GM19455 (cell line): Measurements from ENCODE around the gene SRCIN1.

Experiments
- ATAC-seq: cut with Tn5 transposase; IDR thresholded peaks from one replicate; pipeline ENCODE4 v1.9.1; 2021; ENCODE audit not compliant: unreplicated experiment

Gene SRCIN1

GRCh38 chr17:38583828-38584349 lies 21.9 kb downstream of the SRCIN1 start:
- no peak for ATAC-seq

- ATAC-seq: no peak
Measured at GRCh38 chr17:38583176-38583575, 22.6 kb downstream of the SRCIN1 start.

- ATAC-seq: no peak
Measured at GRCh38 chr17:38582069-38582468, 23.7 kb downstream of the SRCIN1 start.

- ATAC-seq: no peak
Measured at GRCh38 chr17:38579934-38580333, 25.8 kb downstream of the SRCIN1 start.

GRCh38 chr17:38579083-38579480 lies 26.7 kb downstream of the SRCIN1 start:
- no peak for ATAC-seq

GRCh38 chr17:38578229-38579082 lies 27.3 kb downstream of the SRCIN1 start:
- no peak for ATAC-seq

- no peak for ATAC-seq
Measured at GRCh38 chr17:38577645-38578173, 28.0 kb downstream of the SRCIN1 start.

GRCh38 chr17:38577244-38577643 lies 28.5 kb downstream of the SRCIN1 start:
- ATAC-seq: no peak

- no peak for ATAC-seq
Measured at GRCh38 chr17:38575781-38576180, 30.0 kb downstream of the SRCIN1 start.

GRCh38 chr17:38574712-38575111 lies 31.0 kb downstream of the SRCIN1 start:
- ATAC-seq: no peak

GRCh38 chr17:38572669-38573365 lies 32.9 kb downstream of the SRCIN1 start:
- ATAC-seq: no peak

- no peak for ATAC-seq
Measured at GRCh38 chr17:38571833-38572668, 33.7 kb downstream of the SRCIN1 start.

GRCh38 chr17:38569701-38570512 lies 35.8 kb downstream of the SRCIN1 start:
- no peak for ATAC-seq

- no peak for ATAC-seq
Measured at GRCh38 chr17:38568845-38569510, 36.8 kb downstream of the SRCIN1 start.

GRCh38 chr17:38568274-38568673 lies 37.5 kb downstream of the SRCIN1 start:
- no peak for ATAC-seq

- no peak for ATAC-seq
Measured at GRCh38 chr17:38567350-38567749, 38.4 kb downstream of the SRCIN1 start.

- no peak for ATAC-seq
Measured at GRCh38 chr17:38566666-38567031, 39.1 kb downstream of the SRCIN1 start.

GRCh38 chr17:38565853-38566665 lies 39.7 kb downstream of the SRCIN1 start:
- ATAC-seq: no peak

- ATAC-seq: no peak
Measured at GRCh38 chr17:38564869-38565268, 40.9 kb downstream of the SRCIN1 start.
